NT2/D1 (cell line): ENCODE results near the gene ATP6V1G3.

Experiments used
- YY1 ChIP-seq: IDR thresholded peaks from 2 replicates; pipeline ENCODE4 v1.6.1; 2011; ENCODE audit not compliant: insufficient read length, insufficient read depth
- ZNF274 ChIP-seq: IDR thresholded peaks from 2 replicates; pipeline ENCODE4 v1.6.1; 2011; ENCODE audit warnings: mild to moderate bottlenecking, low read depth, low read length

DNA sequence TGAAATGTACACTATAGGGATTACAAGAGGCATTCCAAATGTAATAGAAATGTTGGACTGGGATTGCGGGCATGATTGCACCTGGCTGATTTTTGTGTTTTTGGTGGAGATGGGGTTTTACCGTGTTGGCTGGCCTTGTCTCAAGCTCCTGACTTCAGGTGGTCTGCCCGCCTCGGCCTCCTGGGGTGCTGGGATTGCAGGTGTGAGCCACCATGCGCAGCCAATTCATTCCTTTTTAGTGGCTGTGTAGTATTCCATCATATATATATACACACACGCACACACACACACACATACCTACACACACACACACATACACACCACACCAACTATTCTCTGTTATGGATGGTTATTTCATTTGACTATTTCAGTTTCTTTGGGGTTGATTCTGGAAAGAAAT lies 4.7 kb upstream of the ATP6V1G3 start:
- TF ChIP-seq ZNF274 (no peak), YY1 (no peak)
